Embryonic facial prominence (tissue), 1 donor: ENCODE data around the gene SLAMF9.
"Not testable (repeated sequence)": the region's sequence is repeated elsewhere in the genome, so short reads cannot be mapped to it uniquely, and the experiment has no call there.

Experiments used
- DNase-seq: peaks from one replicate; pipeline ENCODE4 v3.0.0-alpha.2; 2016; ENCODE audit errors: extremely low spot score

SLAMF9 gene

GRCh38 chr1:159920202-159920601 lies 33.8 kb downstream of the SLAMF9 start:
- no peak for DNase-seq

- no peak for DNase-seq
Measured at GRCh38 chr1:159919236-159919865, 34.7 kb downstream of the SLAMF9 start.

GRCh38 chr1:159918352-159919200 lies 35.5 kb downstream of the SLAMF9 start:
- DNase-seq = no peak

GRCh38 chr1:159917533-159918351 lies 36.3 kb downstream of the SLAMF9 start:
- DNase-seq = no peak

- no peak for DNase-seq
Measured at GRCh38 chr1:159916242-159917051, 37.6 kb downstream of the SLAMF9 start.

- DNase-seq = no peak
Measured at GRCh38 chr1:159915571-159916241, 38.3 kb downstream of the SLAMF9 start.

GRCh38 chr1:159914252-159915018 lies 39.6 kb downstream of the SLAMF9 start:
- no peak for DNase-seq

- no peak for DNase-seq
Measured at GRCh38 chr1:159913451-159914192, 40.4 kb downstream of the SLAMF9 start.

GRCh38 chr1:159911326-159912070 lies 42.5 kb downstream of the SLAMF9 start:
- no peak for DNase-seq

- DNase-seq = no peak
Measured at GRCh38 chr1:159908031-159908940, 45.8 kb downstream of the SLAMF9 start.

- no peak for DNase-seq
Measured at GRCh38 chr1:159906960-159907359, 47.1 kb downstream of the SLAMF9 start.

GRCh38 chr1:159904036-159904435 lies 50.0 kb downstream of the SLAMF9 start:
- not testable (repeated sequence) for DNase-seq

GRCh38 chr1:159902541-159902940 lies 51.5 kb downstream of the SLAMF9 start:
- DNase-seq = no peak
